SK-N-SH treated with all-trans-retinoic acid at 6 μM for 48 hours (cell line): Measurements from ENCODE around the gene EPB41L2.

Experiments
- ATAC-seq: fragments of 200-7000 bp; cut with Tn5 transposase; 3 replicates; pipeline ENCODE4 v1.9.1; 2020; ENCODE audit warnings: mild to moderate bottlenecking, moderate library complexity
- ARNTL ChIP-seq: fragments of 450-650 bp; formaldehyde crosslinking; IDR thresholded peaks from 2 replicates; pipeline ENCODE4 v1.5.0; 2020; ENCODE audit warnings: low read depth, mild to moderate bottlenecking, moderate library complexity, borderline replicate concordance
- BACH2 ChIP-seq: fragments of 250-450 bp; sonication (Bioruptor Pico); IDR thresholded peaks from 2 replicates; pipeline ENCODE4 v1.9.0; 2021; ENCODE audit warnings: mild to moderate bottlenecking, borderline replicate concordance
- CREB5 ChIP-seq: fragments of 250-450 bp; sonication (Bioruptor Pico); IDR thresholded peaks from 2 replicates; pipeline ENCODE4 v1.5.1; 2020; ENCODE audit warnings: low read depth, mild to moderate bottlenecking, moderate library complexity
- CSDC2 ChIP-seq: fragments of 250-450 bp; sonication (Bioruptor Pico); IDR thresholded peaks from 2 replicates; pipeline ENCODE4 v1.5.0; 2020; ENCODE audit warnings: mild to moderate bottlenecking, moderate library complexity
- ESRRG ChIP-seq: fragments of 250-450 bp; sonication (Bioruptor Pico); IDR thresholded peaks from 2 replicates; pipeline ENCODE4 v1.6.1; 2021; ENCODE audit warnings: mild to moderate bottlenecking
- GLIS3 ChIP-seq: fragments of 250-450 bp; sonication (Bioruptor Pico); IDR thresholded peaks from 2 replicates; pipeline ENCODE4 v1.5.0; 2020; ENCODE audit warnings: mild to moderate bottlenecking, moderate library complexity
- ISL1 ChIP-seq: fragments of 250-450 bp; sonication (Bioruptor Pico); IDR thresholded peaks from 2 replicates; pipeline ENCODE4 v2.1.2; 2022; ENCODE audit warnings: mild to moderate bottlenecking, moderate library complexity
- OSR1 ChIP-seq: fragments of 250-450 bp; sonication (Bioruptor Pico); IDR thresholded peaks from 2 replicates; pipeline ENCODE4 v1.8.0; 2022; ENCODE audit warnings: moderate library complexity, mild to moderate bottlenecking, inconsistent platforms
- POU6F1 ChIP-seq: fragments of 250-450 bp; sonication (Bioruptor Pico); IDR thresholded peaks from 2 replicates; pipeline ENCODE4 v1.8.0; 2021; ENCODE audit warnings: low read depth, mild to moderate bottlenecking, moderate library complexity, borderline replicate concordance
- PPARA ChIP-seq: fragments of 250-450 bp; sonication (Bioruptor Pico); IDR thresholded peaks from 2 replicates; pipeline ENCODE4 v1.5.0; 2020; ENCODE audit warnings: mild to moderate bottlenecking, borderline replicate concordance
- SNAI2 ChIP-seq: fragments of 250-450 bp; sonication (Bioruptor Pico); IDR thresholded peaks from 2 replicates; pipeline ENCODE4 v1.5.0; 2020; ENCODE audit warnings: mild to moderate bottlenecking, moderate library complexity
- TCF4 ChIP-seq: fragments of 250-450 bp; sonication (Bioruptor Pico); IDR thresholded peaks from 2 replicates; pipeline ENCODE4 v1.8.0; 2021; ENCODE audit warnings: mild to moderate bottlenecking, moderate library complexity, borderline replicate concordance
- ZC3H10 ChIP-seq: fragments of 250-450 bp; sonication (Bioruptor Pico); IDR thresholded peaks from 2 replicates; pipeline ENCODE4 v1.5.1; 2021; ENCODE audit warnings: mild to moderate bottlenecking, moderate library complexity
- ZFP3 ChIP-seq: fragments of 250-450 bp; sonication (Bioruptor Pico); IDR thresholded peaks from 2 replicates; pipeline ENCODE4 v1.5.0; 2020; ENCODE audit warnings: mild to moderate bottlenecking, moderate library complexity
- ZNF565 ChIP-seq: fragments of 450-650 bp; formaldehyde crosslinking; conservative IDR thresholded peaks from 2 replicates; pipeline ENCODE4 v1.5.0; 2020; ENCODE audit warnings: low read depth, mild to moderate bottlenecking, moderate library complexity
- ZNF70 ChIP-seq: fragments of 450-650 bp; formaldehyde crosslinking; IDR thresholded peaks from 2 replicates; pipeline ENCODE4 v1.5.0; 2020; ENCODE audit warnings: mild to moderate bottlenecking, moderate library complexity
- ZNF8 ChIP-seq: fragments of 450-650 bp; formaldehyde crosslinking; IDR thresholded peaks from 2 replicates; pipeline ENCODE4 v1.5.0; 2020; ENCODE audit warnings: mild to moderate bottlenecking, moderate library complexity
- TF ChIP-seq, protein P1 (sequence below): fragments of 250-450 bp; sonication (Bioruptor Pico); IDR thresholded peaks from 2 replicates; pipeline ENCODE4 v1.8.0; 2020; ENCODE audit warnings: mild to moderate bottlenecking, moderate library complexity, borderline replicate concordance
- TF ChIP-seq, protein P2 (sequence below): fragments of 250-450 bp; sonication (Bioruptor Pico); IDR thresholded peaks from 2 replicates; pipeline ENCODE4 v1.5.0; 2020; ENCODE audit warnings: mild to moderate bottlenecking, moderate library complexity

EPB41L2 gene

DNA sequence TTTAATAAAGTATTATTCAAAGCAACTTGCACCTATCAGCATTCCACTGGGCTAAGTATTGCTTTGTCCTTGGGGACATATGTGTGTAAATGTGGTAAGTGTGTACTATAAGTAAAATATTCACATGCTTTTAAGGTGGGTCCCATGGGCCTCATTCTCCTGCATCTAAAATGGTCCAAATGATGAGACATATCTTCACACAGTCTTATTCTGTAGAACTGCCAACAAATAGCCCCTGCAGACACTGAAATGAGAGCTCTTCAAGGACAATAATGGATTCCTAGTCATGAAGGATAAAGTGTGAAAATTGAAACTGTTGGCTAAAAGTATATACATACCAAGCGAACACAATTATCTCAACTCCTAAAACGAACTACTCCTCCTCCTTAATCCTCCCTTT, 154.1 kb downstream of the EPB41L2 start:
- no peak for ATAC-seq
- TF ChIP-seq GLIS3 (CRISPR knock-in tag) (no peak), TCF4 (no peak), ZNF70 (CRISPR knock-in tag) (no peak)
- TF ChIP-seq, protein P1, sequence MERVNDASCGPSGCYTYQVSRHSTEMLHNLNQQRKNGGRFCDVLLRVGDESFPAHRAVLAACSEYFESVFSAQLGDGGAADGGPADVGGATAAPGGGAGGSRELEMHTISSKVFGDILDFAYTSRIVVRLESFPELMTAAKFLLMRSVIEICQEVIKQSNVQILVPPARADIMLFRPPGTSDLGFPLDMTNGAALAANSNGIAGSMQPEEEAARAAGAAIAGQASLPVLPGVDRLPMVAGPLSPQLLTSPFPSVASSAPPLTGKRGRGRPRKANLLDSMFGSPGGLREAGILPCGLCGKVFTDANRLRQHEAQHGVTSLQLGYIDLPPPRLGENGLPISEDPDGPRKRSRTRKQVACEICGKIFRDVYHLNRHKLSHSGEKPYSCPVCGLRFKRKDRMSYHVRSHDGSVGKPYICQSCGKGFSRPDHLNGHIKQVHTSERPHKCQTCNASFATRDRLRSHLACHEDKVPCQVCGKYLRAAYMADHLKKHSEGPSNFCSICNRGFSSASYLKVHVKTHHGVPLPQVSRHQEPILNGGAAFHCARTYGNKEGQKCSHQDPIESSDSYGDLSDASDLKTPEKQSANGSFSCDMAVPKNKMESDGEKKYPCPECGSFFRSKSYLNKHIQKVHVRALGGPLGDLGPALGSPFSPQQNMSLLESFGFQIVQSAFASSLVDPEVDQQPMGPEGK (CRISPR knock-in tag), result no peak
- TF ChIP-seq, all 23 proteins: peak for 0

- no peak for ATAC-seq
These were observed 154.9 kb downstream of the EPB41L2 start for GRCh38 chr6:130908188-130908587.

GRCh38 chr6:130907687-130908086, 155.4 kb downstream of the EPB41L2 start:
- TF ChIP-seq ISL1 (CRISPR knock-in tag) (no peak), ZNF8 (CRISPR knock-in tag) (no peak), ZNF70 (CRISPR knock-in tag) (no peak)
- TF ChIP-seq, all 23 proteins: peak for 0
- no peak for ATAC-seq

More at GRCh38 chr6:130908188-130908587, 154.9 kb downstream of the EPB41L2 start:
- TF ChIP-seq POU6F1 (no peak), BACH2 (no peak), SNAI2 (no peak), ISL1 (CRISPR knock-in tag) (no peak), ZC3H10 (CRISPR knock-in tag) (no peak), ZNF565 (no peak), OSR1 (CRISPR knock-in tag) (no peak), ZFP3 (no peak), ZNF70 (CRISPR knock-in tag) (no peak), CREB5 (CRISPR knock-in tag) (no peak), ARNTL (no peak), PPARA (no peak), CSDC2 (CRISPR knock-in tag) (no peak), ESRRG (CRISPR knock-in tag) (no peak)
- TF ChIP-seq, protein P1 (CRISPR knock-in tag), result no peak
- TF ChIP-seq, protein P2, sequence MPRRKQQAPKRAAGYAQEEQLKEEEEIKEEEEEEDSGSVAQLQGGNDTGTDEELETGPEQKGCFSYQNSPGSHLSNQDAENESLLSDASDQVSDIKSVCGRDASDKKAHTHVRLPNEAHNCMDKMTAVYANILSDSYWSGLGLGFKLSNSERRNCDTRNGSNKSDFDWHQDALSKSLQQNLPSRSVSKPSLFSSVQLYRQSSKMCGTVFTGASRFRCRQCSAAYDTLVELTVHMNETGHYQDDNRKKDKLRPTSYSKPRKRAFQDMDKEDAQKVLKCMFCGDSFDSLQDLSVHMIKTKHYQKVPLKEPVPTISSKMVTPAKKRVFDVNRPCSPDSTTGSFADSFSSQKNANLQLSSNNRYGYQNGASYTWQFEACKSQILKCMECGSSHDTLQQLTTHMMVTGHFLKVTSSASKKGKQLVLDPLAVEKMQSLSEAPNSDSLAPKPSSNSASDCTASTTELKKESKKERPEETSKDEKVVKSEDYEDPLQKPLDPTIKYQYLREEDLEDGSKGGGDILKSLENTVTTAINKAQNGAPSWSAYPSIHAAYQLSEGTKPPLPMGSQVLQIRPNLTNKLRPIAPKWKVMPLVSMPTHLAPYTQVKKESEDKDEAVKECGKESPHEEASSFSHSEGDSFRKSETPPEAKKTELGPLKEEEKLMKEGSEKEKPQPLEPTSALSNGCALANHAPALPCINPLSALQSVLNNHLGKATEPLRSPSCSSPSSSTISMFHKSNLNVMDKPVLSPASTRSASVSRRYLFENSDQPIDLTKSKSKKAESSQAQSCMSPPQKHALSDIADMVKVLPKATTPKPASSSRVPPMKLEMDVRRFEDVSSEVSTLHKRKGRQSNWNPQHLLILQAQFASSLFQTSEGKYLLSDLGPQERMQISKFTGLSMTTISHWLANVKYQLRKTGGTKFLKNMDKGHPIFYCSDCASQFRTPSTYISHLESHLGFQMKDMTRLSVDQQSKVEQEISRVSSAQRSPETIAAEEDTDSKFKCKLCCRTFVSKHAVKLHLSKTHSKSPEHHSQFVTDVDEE (CRISPR knock-in tag), result no peak
- TF ChIP-seq, all 23 proteins: peak for 0

DNA sequence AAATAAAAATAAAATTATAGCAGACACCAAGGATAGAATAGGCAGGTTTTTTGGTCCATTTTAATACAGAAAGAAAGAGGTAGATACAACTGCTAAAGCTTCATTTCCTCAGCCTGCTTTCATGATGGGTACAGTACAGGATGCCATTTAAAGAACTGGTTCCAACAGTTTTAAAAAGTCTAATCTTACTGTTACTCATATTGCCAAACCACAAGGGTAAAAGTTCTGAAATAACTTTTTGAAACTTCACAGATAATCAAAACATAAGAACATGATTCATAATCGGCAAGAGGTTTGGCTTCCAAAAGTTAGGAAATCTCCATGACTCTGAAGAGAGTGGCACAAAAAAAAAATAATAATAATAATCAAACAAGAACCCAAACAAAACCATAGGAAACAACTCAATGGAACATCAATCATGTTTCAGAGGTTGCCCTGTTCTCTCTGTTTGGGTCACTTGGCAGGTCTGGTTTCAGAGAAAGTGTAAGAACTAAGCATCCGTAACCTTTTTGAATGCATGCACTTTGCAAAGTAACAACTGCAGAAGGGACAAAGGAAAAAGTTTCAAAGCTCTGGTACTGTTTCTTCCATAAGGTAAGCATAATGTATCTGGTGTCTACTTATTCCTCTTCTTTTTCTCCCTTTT, 156.2 kb downstream of the EPB41L2 start:
- no peak for ATAC-seq
- no peak for TF ChIP-seq ESRRG (CRISPR knock-in tag)
- TF ChIP-seq ZNF8 (CRISPR knock-in tag), result no peak
- TF ChIP-seq ZC3H10 (CRISPR knock-in tag), result no peak
- no peak for TF ChIP-seq OSR1 (CRISPR knock-in tag)
- no peak for TF ChIP-seq BACH2
- no peak for TF ChIP-seq ZFP3
- no peak for TF ChIP-seq TCF4
- no peak for TF ChIP-seq ZNF70 (CRISPR knock-in tag)
- no peak for TF ChIP-seq ZNF565
- TF ChIP-seq, all 23 proteins: peak for 0
